GM12872 (cell line): Measurements from ENCODE around the gene BACH2.

Experiments used
- TF ChIP-seq, protein P1 (sequence below): IDR thresholded peaks from 3 replicates; pipeline ENCODE4 v1.5.1; 2011; ENCODE audit warnings: low read depth, mild to moderate bottlenecking, low read length, moderate library complexity; ENCODE audit not compliant: insufficient read depth

Gene BACH2

GRCh38 chr6:89944826-89945407 lies 351.7 kb downstream of the BACH2 start:
- TF ChIP-seq, protein P1, sequence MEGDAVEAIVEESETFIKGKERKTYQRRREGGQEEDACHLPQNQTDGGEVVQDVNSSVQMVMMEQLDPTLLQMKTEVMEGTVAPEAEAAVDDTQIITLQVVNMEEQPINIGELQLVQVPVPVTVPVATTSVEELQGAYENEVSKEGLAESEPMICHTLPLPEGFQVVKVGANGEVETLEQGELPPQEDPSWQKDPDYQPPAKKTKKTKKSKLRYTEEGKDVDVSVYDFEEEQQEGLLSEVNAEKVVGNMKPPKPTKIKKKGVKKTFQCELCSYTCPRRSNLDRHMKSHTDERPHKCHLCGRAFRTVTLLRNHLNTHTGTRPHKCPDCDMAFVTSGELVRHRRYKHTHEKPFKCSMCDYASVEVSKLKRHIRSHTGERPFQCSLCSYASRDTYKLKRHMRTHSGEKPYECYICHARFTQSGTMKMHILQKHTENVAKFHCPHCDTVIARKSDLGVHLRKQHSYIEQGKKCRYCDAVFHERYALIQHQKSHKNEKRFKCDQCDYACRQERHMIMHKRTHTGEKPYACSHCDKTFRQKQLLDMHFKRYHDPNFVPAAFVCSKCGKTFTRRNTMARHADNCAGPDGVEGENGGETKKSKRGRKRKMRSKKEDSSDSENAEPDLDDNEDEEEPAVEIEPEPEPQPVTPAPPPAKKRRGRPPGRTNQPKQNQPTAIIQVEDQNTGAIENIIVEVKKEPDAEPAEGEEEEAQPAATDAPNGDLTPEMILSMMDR = peak; percentile 39

DNA sequence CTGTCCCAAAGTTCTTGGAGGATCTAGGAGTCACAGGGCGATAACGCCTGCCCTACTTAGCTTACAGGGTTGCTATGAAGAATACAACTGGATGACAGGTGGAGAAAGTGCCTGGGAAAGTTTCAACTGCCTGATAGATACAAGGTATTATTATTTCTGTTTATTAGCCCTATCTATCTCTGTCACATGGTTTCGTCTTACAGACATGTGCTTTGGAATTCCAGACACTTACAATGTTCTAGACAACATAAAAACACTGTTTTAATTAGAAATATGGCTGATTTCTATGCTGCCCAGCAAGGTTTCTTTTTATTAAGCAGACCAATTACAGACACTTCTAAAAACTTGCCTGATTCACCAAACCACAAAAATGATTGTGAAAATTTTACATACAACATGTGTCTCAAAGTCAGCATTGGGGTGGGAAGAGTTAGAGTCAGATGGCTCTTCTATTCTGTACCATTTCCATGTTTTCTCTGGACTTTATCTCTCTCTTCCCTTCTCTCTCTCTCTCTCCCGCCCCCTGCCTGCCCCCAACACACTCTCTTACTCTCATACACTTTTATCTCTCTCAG lies 352.4 kb downstream of the BACH2 start:
- TF ChIP-seq, protein P1 = no peak

DNA sequence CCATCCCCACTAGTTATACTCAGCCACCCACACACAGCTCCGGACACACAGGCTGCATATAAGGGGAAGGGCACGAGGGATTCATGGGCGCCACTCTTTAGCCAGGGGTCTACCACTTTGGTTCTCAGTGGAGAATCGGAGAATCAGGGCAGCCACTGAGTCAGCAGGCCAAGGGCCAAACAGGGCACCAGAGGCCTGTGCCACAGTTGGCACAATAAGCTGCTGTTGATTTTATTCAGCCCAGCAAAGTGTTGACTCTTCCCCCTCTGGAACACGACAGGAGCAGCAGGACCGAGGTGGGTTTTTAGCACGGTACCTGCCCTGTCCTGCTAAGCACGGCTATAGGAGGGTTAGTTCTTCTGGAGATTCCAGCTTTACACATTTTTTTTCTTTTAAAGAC lies 354.0 kb downstream of the BACH2 start:
- TF ChIP-seq, protein P1 = no peak

GRCh38 chr6:89941763-89942497 lies 354.7 kb downstream of the BACH2 start:
- TF ChIP-seq, protein P1 = no peak

DNA sequence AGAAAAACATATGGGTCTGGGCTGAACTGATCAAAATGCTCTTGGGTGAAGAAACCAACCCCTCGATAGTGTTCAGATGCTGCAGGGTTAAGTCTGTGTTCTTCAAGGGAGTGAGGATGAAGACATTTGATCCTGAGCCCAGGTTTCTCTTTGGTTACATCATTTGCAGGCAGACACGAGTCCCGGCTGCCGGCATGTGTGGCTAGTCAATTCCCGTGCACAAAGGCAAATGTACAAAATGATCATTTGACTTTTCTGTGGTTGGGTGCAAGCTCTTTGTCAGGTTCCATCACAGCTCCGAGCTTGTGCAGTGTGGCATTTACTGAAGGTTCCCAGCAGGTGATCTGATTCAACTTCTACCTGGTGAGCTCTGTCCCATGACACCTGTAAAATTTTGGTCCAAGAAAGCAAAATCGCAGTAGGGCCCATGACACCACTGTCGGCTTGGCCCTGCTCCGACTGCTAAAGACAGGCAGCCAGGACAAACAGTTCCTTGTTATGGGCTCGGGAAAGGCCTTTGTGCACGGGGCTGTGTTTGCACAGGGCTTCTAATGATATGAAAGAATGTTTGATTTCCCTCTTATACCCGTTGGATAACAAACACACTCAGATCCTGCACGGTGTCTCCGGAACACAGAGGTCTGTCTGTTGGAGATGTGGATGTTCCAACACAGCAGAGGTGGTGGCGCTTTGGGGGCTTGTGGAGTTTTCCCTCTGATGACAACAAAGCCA lies 355.4 kb downstream of the BACH2 start:
- TF ChIP-seq, protein P1 = no peak

DNA sequence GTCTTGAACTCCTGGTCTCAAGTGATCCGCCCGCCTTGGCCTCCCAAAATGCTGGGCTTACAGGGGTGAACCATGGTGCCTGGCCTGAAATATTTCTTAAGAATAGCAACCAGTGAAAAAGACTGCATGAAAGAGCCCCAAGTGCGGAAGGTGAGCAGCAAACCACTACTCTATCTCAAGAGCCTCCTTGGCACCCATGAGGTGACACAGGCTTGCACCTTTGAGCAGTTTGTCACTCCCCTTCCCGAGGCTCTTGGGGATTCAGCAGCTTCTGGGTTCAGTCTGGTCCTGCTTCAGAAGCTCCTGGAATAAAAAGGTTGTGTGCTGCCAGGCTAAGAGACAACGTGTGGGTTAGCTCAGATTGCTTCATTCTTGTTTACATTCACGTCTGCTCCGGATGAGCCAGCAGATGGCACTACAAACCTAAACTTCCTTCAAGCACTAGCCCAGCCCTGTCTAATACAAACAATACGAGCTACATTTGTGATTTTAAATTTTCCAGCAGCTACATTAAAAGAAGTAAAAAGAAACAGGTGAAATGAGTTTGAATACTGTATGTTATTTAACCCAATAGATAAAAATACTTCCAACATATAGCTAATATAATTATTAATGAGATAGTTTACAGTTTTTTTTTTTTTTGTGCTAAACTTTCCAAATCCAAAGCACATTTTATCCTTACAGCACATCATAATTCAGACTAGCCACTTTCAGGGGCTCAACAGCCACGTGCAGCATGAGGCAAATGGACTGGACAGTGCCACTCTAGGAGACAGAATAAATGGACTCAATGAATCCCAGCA lies 356.2 kb downstream of the BACH2 start:
- TF ChIP-seq, protein P1 = peak; percentile 69
